Prostate gland (tissue), 2 donors: ENCODE measurements around the gene DPYD. TPM values are rescaled to one million over a fixed set of nuclear protein-coding genes. Genes with fewer than 3 reads are reported as not detected.

ENCODE experiments used
- DNase-seq: peaks from one replicate; pipeline ENCODE4 v3.0.0-alpha.2; 2019; ENCODE audit warnings: low spot score
- H3K27ac ChIP-seq, 2 donors: fragments of 200-600 bp; sonication (generic); 2 replicates each; pipeline ENCODE4 v1.5.1; 2017 to 2019
- H3K27me3 ChIP-seq: fragments of 200-600 bp; sonication (generic); replicated peaks from 2 replicates; pipeline ENCODE4 v1.5.1; 2019; ENCODE audit not compliant: insufficient read depth
- H3K36me3 ChIP-seq, 2 donors: fragments of 200-600 bp; sonication (generic); 1 replicate in 1 of 2; 2 replicates in 1 of 2; pipeline versions ENCODE4 v1.5.1 to v1.8.1; 2017 to 2019
- H3K4me1 ChIP-seq: fragments of 200-600 bp; sonication (generic); replicated peaks from 2 replicates; pipeline ENCODE4 v1.5.1; 2019
- H3K4me3 ChIP-seq, 2 donors: fragments of 200-600 bp; sonication (generic); 2 replicates each; pipeline ENCODE4 v1.5.1; 2017 to 2019
- H3K9me3 ChIP-seq: fragments of 200-600 bp; sonication (generic); 2 replicates; pipeline ENCODE4 v1.5.1; 2017
- POLR2A ChIP-seq: fragments of 450-650 bp; IDR thresholded peaks from one replicate; pipeline ENCODE4 v1.6.1; 2016; ENCODE audit warnings: antibody characterized with exemption, mild to moderate bottlenecking
- POLR2AphosphoS5 ChIP-seq: sonication (generic); formaldehyde crosslinking; IDR thresholded peaks from one replicate; pipeline ENCODE4 v1.6.1; 2017; ENCODE audit warnings: antibody characterized with exemption
- WGBS: methylation state at CpG from one replicate; pipeline ENCODE4 v1.1.5; 2018; 5-methylcytosine and 5-hydroxymethylcytosine counted together
- intact Hi-C: fragments of 100-400 bp; cut with DNase I; formaldehyde crosslinking; loops from one replicate; pipeline ENCODE4 v1.14.2; 2022
- total RNA-seq, 2 donors: library from RNA; depleted of rRNA; stranded (reverse); fragments of >200 nt; gene quantifications; one replicate each; pipeline ENCODE4 v1.1.0, GENCODE V29; 2016
- TF ChIP-seq, protein P1 (sequence below), 4 experiments: fragments of 200-600 bp in 2 of 4; fragments of 450-650 bp in 2 of 4; sonication (generic) in 2 of 4; IDR thresholded peaks; 1 replicate in 3 of 4; 2 replicates in 1 of 4; pipeline ENCODE4 v1.5.1; 2016 to 2019; ENCODE audit warnings: antibody characterized with exemption in 4 of 4, mild to moderate bottlenecking in 2 of 4, moderate library complexity in 2 of 4

Gene DPYD
- total RNA-seq, 2 donors from 2014 or later = 18.2 to 19.7 TPM

DNA sequence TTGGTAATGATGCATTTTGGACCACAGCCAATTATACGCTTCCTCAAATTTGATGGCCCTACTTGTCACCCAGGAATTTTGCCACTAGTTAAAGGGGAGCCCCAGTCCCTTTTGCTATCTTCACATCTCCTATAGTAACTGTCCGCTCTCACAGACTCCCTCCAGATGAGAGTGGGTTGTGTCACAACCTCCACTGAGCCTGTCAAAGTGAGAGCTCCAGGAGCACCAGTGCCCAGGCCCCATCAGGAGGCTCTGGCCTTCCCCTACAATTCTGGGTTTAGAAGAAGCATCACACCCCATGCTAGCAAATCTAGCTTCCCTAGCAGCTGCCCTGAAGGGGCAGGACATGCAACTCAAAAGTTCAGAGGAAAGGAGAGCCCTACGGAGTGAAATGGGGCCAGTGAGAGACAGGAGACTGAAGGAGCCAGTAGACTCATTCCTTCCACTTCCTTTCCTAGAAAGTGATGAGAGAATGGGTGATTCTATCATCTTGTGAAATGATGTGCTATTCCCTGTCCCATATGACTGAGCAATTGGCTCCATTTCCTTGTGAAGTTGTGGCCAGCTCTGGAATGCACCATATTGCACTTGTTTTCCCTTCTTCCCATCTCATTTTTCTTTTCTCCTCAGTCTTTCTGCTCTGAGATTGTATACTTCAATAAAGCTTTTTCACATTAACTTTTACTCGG lies 541.3 kb downstream of the DPYD start:
- TF ChIP-seq, protein P1, sequence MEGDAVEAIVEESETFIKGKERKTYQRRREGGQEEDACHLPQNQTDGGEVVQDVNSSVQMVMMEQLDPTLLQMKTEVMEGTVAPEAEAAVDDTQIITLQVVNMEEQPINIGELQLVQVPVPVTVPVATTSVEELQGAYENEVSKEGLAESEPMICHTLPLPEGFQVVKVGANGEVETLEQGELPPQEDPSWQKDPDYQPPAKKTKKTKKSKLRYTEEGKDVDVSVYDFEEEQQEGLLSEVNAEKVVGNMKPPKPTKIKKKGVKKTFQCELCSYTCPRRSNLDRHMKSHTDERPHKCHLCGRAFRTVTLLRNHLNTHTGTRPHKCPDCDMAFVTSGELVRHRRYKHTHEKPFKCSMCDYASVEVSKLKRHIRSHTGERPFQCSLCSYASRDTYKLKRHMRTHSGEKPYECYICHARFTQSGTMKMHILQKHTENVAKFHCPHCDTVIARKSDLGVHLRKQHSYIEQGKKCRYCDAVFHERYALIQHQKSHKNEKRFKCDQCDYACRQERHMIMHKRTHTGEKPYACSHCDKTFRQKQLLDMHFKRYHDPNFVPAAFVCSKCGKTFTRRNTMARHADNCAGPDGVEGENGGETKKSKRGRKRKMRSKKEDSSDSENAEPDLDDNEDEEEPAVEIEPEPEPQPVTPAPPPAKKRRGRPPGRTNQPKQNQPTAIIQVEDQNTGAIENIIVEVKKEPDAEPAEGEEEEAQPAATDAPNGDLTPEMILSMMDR (IDR thresholded peaks at IDR 0.05) = no peak
- no peak for TF ChIP-seq POLR2A
- TF ChIP-seq POLR2AphosphoS5 = no peak
- no peak overlapping the region for H3K27ac ChIP-seq
- intact Hi-C loops = no loop called here
- no peaks in the 10 kb centered on the region for H3K9me3 ChIP-seq
- WGBS = 84% methylated on average over 4 of the region's 4 CpGs
- H3K4me3 ChIP-seq = no peak overlapping the region
- no peaks in the 10 kb centered on the region for H3K4me1 ChIP-seq
- no peaks in the 10 kb centered on the region for H3K27me3 ChIP-seq
- no peak for DNase-seq
- no peaks in the 10 kb centered on the region for H3K36me3 ChIP-seq

DNA sequence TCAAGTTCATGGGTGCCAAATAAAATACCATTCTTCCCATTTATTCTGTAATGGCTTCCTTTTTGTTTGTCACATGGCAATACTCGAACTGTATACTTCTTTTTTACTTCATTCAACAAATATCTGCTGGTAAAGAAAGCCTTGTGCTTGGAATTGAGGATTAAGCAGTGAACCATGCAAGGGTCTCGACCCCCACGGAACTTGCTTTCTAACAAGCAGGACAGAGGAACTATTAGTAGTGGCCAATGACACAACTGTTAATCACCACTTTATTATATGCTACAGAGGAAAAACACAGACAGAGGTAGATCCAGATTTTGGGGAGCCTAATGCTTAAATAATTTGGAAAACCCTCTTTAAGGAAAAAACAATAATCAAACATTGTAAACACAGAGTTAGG lies 542.2 kb downstream of the DPYD start:
- no peak for DNase-seq
- Histone ChIP-seq H3K36me3 (no peaks in the 10 kb centered on the region), H3K27me3 (no peaks in the 10 kb centered on the region), H3K4me1 (no peaks in the 10 kb centered on the region), H3K9me3 (no peaks in the 10 kb centered on the region), H3K27ac (no peak overlapping the region), H3K4me3 (no peak overlapping the region)
- TF ChIP-seq POLR2AphosphoS5 = no peak
- TF ChIP-seq, protein P1 (IDR thresholded peaks at IDR 0.05) = no peak
- TF ChIP-seq POLR2A = no peak
- 81% methylated on average over 3 of the region's 3 CpGs for WGBS
- intact Hi-C loops = no loop called here

DNA sequence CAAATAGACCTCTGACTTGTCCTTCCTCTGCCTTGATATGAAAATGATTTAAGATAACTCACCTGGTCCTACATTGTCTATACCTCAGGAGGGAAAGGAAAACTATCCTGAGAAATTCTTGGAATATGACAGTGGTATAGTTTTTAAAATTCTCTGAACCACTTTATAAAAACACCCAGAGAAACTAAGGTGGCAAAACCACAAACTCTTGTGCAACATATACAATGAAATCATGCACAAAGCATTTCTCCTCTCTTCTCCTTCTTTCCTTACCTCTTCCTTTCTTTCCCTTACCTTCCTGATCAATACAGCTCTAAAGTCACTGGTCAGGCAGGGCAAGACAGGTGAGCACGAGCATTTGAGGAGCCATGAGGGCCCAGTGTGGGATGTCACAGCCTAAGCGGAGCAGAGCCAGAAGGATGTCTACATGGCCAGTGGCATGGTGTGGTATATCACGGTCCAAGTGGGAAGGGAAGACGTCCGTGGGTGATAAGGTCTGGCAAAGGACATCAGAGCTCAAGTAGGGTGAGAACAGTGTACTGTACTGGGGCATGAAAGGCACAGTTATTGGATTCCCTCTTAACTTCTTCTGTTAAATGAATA lies 543.3 kb downstream of the DPYD start:
- 83% methylated on average over 5 of the region's 5 CpGs for WGBS
- Histone ChIP-seq H3K9me3 (no peaks in the 10 kb centered on the region), H3K36me3 (no peaks in the 10 kb centered on the region), H3K27me3 (no peaks in the 10 kb centered on the region), H3K4me1 (no peaks in the 10 kb centered on the region), H3K27ac (no peak overlapping the region), H3K4me3 (no peak overlapping the region)
- DNase-seq = no peak
- intact Hi-C loops = no loop called here
- TF ChIP-seq POLR2AphosphoS5 (no peak), POLR2A (no peak)
- TF ChIP-seq, protein P1 (IDR thresholded peaks at IDR 0.05) = no peak

DNA sequence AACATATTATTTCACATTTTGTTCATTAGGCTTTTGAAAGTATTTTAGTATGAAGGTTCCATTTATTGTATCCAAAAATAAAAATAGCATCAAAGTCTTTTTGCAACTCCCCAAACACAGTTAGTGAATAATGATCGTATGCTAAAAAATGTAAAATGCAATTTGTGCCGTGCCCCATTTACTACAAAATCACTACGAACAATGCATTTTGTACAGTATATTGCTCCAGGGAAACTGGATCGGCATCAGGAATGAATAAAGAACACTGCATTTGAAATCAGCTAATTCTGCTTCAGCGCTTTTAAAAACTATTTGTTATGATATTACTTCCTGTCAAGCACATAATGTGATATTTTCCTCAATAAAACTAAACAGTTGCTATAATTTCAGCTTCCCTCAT lies 547.8 kb downstream of the DPYD start:
- Histone ChIP-seq H3K27me3 (no peaks in the 10 kb centered on the region), H3K4me1 (no peaks in the 10 kb centered on the region), H3K27ac (no peak overlapping the region), H3K9me3 (no peaks in the 10 kb centered on the region), H3K36me3 (no peaks in the 10 kb centered on the region), H3K4me3 (no peak overlapping the region)
- DNase-seq = no peak
- WGBS = 84% methylated on average over 5 of the region's 5 CpGs
- intact Hi-C loops = no loop called here
- no peak for TF ChIP-seq POLR2A
- TF ChIP-seq, protein P1 (IDR thresholded peaks at IDR 0.05) = no peak

DNA sequence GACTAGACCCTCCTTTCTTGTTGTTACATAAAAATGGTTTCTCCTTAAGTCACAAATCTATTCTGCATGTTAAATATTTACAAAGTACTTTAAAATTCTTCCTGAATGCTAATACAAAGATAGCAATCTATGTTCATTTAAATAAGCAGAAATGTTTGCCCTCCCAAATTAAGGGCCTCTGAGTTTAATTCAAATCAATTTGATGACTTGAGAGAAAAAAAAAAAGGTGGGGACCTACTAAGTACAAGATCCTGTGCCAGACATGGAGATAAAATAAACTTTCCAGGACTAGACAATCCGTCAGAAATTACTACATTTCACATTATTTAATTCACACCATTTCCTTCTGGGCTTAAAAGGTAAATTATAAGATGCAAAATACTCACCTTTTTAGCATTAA lies 548.3 kb downstream of the DPYD start:
- Histone ChIP-seq H3K4me1 (no peaks in the 10 kb centered on the region), H3K27me3 (no peaks in the 10 kb centered on the region), H3K9me3 (no peaks in the 10 kb centered on the region), H3K27ac (no peak overlapping the region), H3K4me3 (no peak overlapping the region), H3K36me3 (no peaks in the 10 kb centered on the region)
- WGBS = 91% methylated on average over 1 of the region's 1 CpG
- no peak for TF ChIP-seq POLR2A
- no peak for TF ChIP-seq POLR2AphosphoS5
- TF ChIP-seq, protein P1 (IDR thresholded peaks at IDR 0.05) = no peak
- intact Hi-C loops = no loop called here
- no peak for DNase-seq
